HG02678 (cell line): ENCODE measurements around the gene ALCAM.

Source experiments
- ATAC-seq: cut with Tn5 transposase; IDR thresholded peaks from one replicate; pipeline ENCODE4 v1.9.1; 2021; ENCODE audit warnings: mild to moderate bottlenecking, moderate library complexity; ENCODE audit not compliant: unreplicated experiment

ALCAM gene

GRCh38 chr3:105355408-105356061 is 11.2 kb upstream of the ALCAM start:
- ATAC-seq: no peak

- no peak for ATAC-seq
Observed at GRCh38 chr3:105356396-105356795, 10.3 kb upstream of the ALCAM start.

GRCh38 chr3:105356988-105357387 is 9.7 kb upstream of the ALCAM start:
- no peak for ATAC-seq

GRCh38 chr3:105359098-105359762 is 7.5 kb upstream of the ALCAM start:
- no peak for ATAC-seq

- no peak for ATAC-seq
Observed at GRCh38 chr3:105360003-105360402, 6.7 kb upstream of the ALCAM start.

- no peak for ATAC-seq
Observed at GRCh38 chr3:105362021-105362665, 4.6 kb upstream of the ALCAM start.

GRCh38 chr3:105364128-105364527 is 2.6 kb upstream of the ALCAM start:
- no peak for ATAC-seq

- no peak for ATAC-seq
Observed at GRCh38 chr3:105365081-105365390, 1.7 kb upstream of the ALCAM start.

GRCh38 chr3:105365391-105366325 is 1.1 kb upstream of the ALCAM start:
- ATAC-seq: no peak

GRCh38 chr3:105367063-105367405 is 325 bp downstream of the ALCAM start:
- no peak for ATAC-seq

GRCh38 chr3:105367406-105368213 is 901 bp downstream of the ALCAM start:
- ATAC-seq: peak; percentile 25

GRCh38 chr3:105368566-105369499 is 2.1 kb downstream of the ALCAM start:
- ATAC-seq: peak; percentile 25

GRCh38 chr3:105369500-105370371 is 3.0 kb downstream of the ALCAM start:
- ATAC-seq: peak; percentile 17

GRCh38 chr3:105373383-105373782 is 6.7 kb downstream of the ALCAM start:
- no peak for ATAC-seq

GRCh38 chr3:105375750-105376511 is 9.2 kb downstream of the ALCAM start:
- ATAC-seq: no peak

GRCh38 chr3:105377716-105378115 is 11.0 kb downstream of the ALCAM start:
- no peak for ATAC-seq

GRCh38 chr3:105385179-105385578 is 18.5 kb downstream of the ALCAM start:
- ATAC-seq: no peak
